Measurements from ENCODE around the gene PPP1R18. TPM values are rescaled to one million over a fixed set of nuclear protein-coding genes. Genes with fewer than 3 reads are reported as not detected.

Gene PPP1R18
- total and polyA plus RNA-seq, 9 of the 15 experiments (the other 6 are each of a cell fraction or from before 2014, with no cell fraction given) = 12.0 to 99.2 (median 42.6) TPM

GRCh38 chr6:30679765-30680535, 6.5 kb downstream of the PPP1R18 start (continued):
- TF ChIP-seq DDX20 (tag; IDR thresholded peaks at IDR 0.05; ENCODE audit: low read depth) (no peak), ZBTB7A (IDR thresholded peaks at IDR 0.05; ENCODE audit: borderline replicate concordance, control insufficient read depth, low read depth, low read length) (0 out of 2 replicates have a peak, but pooled peaks have one; percentile 12), KDM5B (IDR thresholded peaks at IDR 0.05; ENCODE audit: insufficient replicate concordance, low read depth, low read length) (peak; percentile 3), TARDBP (IDR thresholded peaks at IDR 0.05) (no peak), PTBP1 (IDR thresholded peaks at IDR 0.05; ENCODE audit: low read depth, low read length) (no peak), GABPB1 (CRISPR knock-in tag; IDR thresholded peaks at IDR 0.05) (0 out of 2 replicates have a peak, but pooled peaks have one; percentile 31), PYGO2 (tag; IDR thresholded peaks at IDR 0.05) (no peak), TFAP4 (CRISPR knock-in tag; IDR thresholded peaks at IDR 0.05; ENCODE audit: borderline replicate concordance) (peak; percentile 28; the same call in 1 of the 2 replicates), RFX5 (IDR thresholded peaks at IDR 0.05; ENCODE audit: low read depth, low read length) (no peak), ARID3A (IDR thresholded peaks at IDR 0.05; ENCODE audit: borderline replicate concordance, low read depth, low read length) (no peak), UBTF (IDR thresholded peaks at IDR 0.05; ENCODE audit: borderline replicate concordance in 1 of 2, low read depth in 2 of 2, low read length in 2 of 2) (no peak), ZFP91 (CRISPR knock-in tag; IDR thresholded peaks at IDR 0.05) (no peak), ZNF239 (CRISPR knock-in tag; IDR thresholded peaks at IDR 0.05) (no peak)
- TF ChIP-seq, protein P1, sequence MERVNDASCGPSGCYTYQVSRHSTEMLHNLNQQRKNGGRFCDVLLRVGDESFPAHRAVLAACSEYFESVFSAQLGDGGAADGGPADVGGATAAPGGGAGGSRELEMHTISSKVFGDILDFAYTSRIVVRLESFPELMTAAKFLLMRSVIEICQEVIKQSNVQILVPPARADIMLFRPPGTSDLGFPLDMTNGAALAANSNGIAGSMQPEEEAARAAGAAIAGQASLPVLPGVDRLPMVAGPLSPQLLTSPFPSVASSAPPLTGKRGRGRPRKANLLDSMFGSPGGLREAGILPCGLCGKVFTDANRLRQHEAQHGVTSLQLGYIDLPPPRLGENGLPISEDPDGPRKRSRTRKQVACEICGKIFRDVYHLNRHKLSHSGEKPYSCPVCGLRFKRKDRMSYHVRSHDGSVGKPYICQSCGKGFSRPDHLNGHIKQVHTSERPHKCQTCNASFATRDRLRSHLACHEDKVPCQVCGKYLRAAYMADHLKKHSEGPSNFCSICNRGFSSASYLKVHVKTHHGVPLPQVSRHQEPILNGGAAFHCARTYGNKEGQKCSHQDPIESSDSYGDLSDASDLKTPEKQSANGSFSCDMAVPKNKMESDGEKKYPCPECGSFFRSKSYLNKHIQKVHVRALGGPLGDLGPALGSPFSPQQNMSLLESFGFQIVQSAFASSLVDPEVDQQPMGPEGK (CRISPR knock-in tag; IDR thresholded peaks at IDR 0.05; ENCODE audit: borderline replicate concordance) = no peak
